NB4 (cell line): ENCODE data around the gene VPS35.

ENCODE experiments used
- DNase-seq: peaks from one replicate; pipeline ENCODE4 v3.0.0; 2010; ENCODE audit warnings: low read depth
- H3K4me3 ChIP-seq: one replicate; pipeline ENCODE4 v1.5.1; 2011; ENCODE audit warnings: mild to moderate bottlenecking, low read depth, low read length, moderate library complexity
- CTCF ChIP-seq: IDR thresholded peaks from one replicate; pipeline ENCODE4 v1.5.1; 2012; ENCODE audit warnings: low read depth, low read length
- MYC ChIP-seq: IDR thresholded peaks from 2 replicates; pipeline ENCODE4 v1.6.1; 2011; ENCODE audit warnings: low read depth, low read length
- POLR2A ChIP-seq: IDR thresholded peaks from 2 replicates; pipeline ENCODE4 v1.6.1; 2011; ENCODE audit warnings: mild to moderate bottlenecking; ENCODE audit not compliant: insufficient read length; ENCODE audit errors: extremely low read depth
- TF ChIP-seq, protein P1 (sequence below): IDR thresholded peaks from 2 replicates; pipeline ENCODE4 v1.6.1; 2011; ENCODE audit warnings: low read depth, low read length

The VPS35 gene

GRCh38 chr16:46731691-46732555 lies 42.9 kb upstream of the VPS35 start:
- no peak for DNase-seq
- H3K4me3 ChIP-seq = no peak overlapping the region
- no peak for TF ChIP-seq POLR2A
- TF ChIP-seq, protein P1, sequence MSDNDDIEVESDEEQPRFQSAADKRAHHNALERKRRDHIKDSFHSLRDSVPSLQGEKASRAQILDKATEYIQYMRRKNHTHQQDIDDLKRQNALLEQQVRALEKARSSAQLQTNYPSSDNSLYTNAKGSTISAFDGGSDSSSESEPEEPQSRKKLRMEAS = no peak
- TF ChIP-seq MYC = no peak
- no peak for TF ChIP-seq CTCF

DNA sequence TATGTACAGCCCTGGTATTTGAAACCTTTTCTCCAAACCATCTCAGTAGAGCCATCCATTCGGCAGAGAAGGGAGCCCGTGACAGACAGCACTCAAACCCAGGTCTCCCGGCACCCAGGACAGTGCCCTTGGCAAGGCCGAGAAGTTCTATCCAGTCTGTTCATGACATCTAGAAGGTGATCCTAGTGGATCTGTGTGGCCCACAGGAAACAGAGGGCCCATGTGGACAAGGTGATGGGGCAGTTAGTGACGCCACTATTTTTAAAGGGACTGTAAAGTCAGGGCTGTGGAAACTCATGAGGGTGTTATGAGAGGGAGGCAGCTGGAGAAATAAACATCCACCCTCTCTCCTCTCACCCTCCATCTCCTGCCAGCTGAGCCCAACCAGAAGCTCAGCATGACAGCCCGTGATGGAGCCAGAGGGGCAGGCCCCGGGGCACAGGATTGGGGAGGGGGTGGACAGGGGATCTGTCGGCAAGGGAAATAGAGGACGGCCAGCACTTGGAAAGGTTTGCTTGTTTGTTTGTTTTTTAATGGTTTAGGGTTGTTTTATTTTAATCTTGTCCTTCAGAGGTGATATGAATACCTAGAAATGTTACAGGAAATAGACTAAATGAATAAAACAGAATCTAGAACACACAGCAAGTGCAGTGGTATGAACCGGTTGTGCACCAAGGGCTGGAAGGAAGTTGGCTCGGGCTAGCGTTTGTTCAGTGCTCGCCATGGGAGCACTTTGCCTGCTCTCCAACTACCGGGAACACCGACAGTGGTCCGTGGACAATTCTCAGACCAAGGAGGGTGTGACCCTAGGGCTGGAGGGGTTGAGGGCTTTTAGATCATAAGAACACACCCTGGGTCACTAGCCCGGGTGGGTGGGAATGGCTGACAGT lies 42.1 kb upstream of the VPS35 start:
- TF ChIP-seq MYC (no peak), CTCF (no peak), POLR2A (no peak)
- TF ChIP-seq, protein P1 = no peak
- H3K4me3 ChIP-seq = no peak overlapping the region
- no peak for DNase-seq

- no peak overlapping the region for H3K4me3 ChIP-seq
- no peak for DNase-seq
- no peak for TF ChIP-seq POLR2A
- TF ChIP-seq, protein P1 = no peak
- no peak for TF ChIP-seq MYC
- no peak for TF ChIP-seq CTCF
Observed at GRCh38 chr16:46730126-46730525, 41.1 kb upstream of the VPS35 start.

- no peak overlapping the region for H3K4me3 ChIP-seq
- no peak for DNase-seq
- TF ChIP-seq, protein P1 = no peak
- TF ChIP-seq POLR2A (no peak), MYC (no peak), CTCF (no peak)
Observed at GRCh38 chr16:46729326-46729995, 40.5 kb upstream of the VPS35 start.

DNA sequence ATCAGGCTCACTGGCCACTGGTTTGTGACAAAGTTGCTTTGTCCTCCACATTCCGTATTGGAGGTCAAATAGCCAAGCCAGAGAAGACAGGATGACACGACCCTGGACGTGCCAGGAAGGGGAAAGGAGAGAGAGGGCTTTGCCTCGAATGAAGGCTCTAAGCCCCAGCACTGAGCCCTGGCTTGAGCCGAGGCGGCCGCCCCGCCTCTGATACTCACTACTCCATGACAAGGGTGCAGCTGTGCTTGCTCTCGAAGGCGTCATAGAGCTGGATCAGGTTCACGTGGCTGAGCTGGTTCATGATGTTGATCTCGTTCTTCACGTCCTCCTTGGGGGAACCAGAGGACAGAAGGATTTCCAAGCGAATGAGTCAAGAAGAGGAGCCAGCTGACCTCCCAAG lies 39.8 kb upstream of the VPS35 start:
- H3K4me3 ChIP-seq = no peak overlapping the region
- DNase-seq = no peak
- no peak for TF ChIP-seq POLR2A

DNA sequence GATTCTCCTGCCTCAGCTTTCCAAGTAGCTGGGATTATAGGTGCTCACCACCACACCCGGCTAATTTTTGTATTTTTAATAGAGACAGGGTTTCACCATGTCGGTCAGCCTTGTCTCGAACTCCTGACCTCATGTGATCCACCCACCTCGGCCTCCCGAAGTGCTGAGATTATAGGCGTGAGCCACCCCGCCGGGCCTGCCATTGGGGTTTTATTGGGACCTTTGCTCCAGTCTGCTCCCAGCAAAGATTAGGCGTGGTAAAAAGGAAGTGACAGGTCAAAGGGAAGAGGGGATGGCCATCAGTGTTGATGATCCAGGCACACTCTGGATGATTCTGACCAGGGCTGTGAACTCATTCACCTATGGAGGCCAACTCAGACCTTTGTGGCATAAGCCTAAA lies 38.7 kb upstream of the VPS35 start:
- TF ChIP-seq CTCF (no peak), POLR2A (no peak), MYC (no peak)
- TF ChIP-seq, protein P1 = no peak
- no peak overlapping the region for H3K4me3 ChIP-seq

More for the DNA sequence above, 38.7 kb upstream of the VPS35 start:
- no peak for DNase-seq
